Bronchial epithelial cell (primary cell): Measurements from ENCODE around the gene ABHD6. TPM values are rescaled to one million over a fixed set of nuclear protein-coding genes. Genes with fewer than 3 reads are reported as not detected.

Source experiments
- total RNA-seq: library from RNA; depleted of rRNA; stranded (reverse); fragments of >200 nt; gene quantifications from 2 replicates; pipeline ENCODE4 v1.2.1, GENCODE V29; 2014

The ABHD6 gene
- total RNA-seq, 1 donor from 2014 or later: 7.1 TPM

Other genes starting within 250 kb of the ABHD6 start
- gene FLNB, start 229.4 kb upstream of the ABHD6 start, total RNA-seq: 460 and 822 TPM in 2 replicates
- gene DNASE1L3, start 26.8 kb upstream of the ABHD6 start, total RNA-seq: 2.3 TPM in 1 of 2 replicates, not detected in the other
- gene RPP14, start 68.5 kb downstream of the ABHD6 start, total RNA-seq: 18.1 and 20.3 TPM in 2 replicates
- 7.6 and 10.3 TPM in 2 replicates for gene HTD2, start 68.7 kb downstream of the ABHD6 start, total RNA-seq
- gene PXK, start 95.1 kb downstream of the ABHD6 start, total RNA-seq: 12.4 and 22.0 TPM in 2 replicates
- 32.4 and 37.5 TPM in 2 replicates for gene PDHB, start 196.0 kb downstream of the ABHD6 start, total RNA-seq